ENCODE data around the gene EMC6.

Gene EMC6

GRCh38 chr17:3656755-3657587 is 11.6 kb upstream of the EMC6 start:
- DNase-seq: no peak

DNA sequence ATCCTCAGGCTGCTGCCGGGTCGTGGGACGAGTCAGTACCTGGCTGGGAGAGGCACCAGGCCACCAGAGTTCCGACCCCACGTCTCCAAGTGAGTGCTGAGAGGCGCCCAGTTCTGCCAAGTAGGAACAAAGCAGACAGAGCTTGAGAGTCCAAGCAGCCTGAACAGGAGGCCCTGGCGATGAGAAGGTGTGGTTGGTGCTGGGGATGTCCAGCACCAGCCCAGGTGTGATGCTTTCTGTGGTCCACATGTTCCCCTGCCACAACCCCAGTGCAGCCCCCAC is 11.1 kb upstream of the EMC6 start:
- no peak for DNase-seq

- DNase-seq: no peak
Measured at GRCh38 chr17:3657874-3658783, 10.5 kb upstream of the EMC6 start.

DNA sequence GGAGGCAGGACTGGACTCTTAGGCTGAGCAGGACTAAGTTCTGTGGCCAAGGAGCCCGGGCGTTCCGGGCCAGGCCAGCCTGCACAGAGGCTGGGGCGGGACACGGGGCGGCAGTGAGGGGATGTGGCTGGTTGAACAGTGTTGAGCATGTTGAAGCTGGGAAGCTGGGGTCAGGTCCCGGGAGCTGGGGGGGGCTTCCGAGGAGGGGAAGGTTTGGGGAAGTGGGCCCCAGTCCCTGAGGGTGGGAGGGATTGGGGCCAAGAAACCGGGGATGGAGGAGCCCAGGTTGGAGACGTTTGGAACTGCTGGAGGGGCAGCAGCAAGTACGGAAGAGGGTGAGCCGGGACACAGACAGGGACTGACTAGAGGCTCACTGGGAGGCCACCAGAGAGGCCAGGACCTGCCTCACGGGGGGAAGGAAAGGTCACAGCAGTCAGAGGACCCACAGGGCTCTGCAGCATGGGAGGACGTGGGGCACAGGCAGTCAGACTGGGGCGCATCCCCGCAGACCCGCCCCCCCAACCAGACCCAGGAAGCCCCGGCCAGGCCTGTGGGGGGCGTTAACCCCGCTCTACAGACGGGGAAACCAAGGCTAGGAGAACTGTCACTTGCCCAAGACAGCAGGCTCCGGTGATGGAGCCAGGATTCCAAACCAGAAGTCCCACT is 9.7 kb upstream of the EMC6 start:
- no peak for DNase-seq

- peak; percentile 70 for DNase-seq
Measured at GRCh38 chr17:3659541-3660111, 9.0 kb upstream of the EMC6 start.

DNA sequence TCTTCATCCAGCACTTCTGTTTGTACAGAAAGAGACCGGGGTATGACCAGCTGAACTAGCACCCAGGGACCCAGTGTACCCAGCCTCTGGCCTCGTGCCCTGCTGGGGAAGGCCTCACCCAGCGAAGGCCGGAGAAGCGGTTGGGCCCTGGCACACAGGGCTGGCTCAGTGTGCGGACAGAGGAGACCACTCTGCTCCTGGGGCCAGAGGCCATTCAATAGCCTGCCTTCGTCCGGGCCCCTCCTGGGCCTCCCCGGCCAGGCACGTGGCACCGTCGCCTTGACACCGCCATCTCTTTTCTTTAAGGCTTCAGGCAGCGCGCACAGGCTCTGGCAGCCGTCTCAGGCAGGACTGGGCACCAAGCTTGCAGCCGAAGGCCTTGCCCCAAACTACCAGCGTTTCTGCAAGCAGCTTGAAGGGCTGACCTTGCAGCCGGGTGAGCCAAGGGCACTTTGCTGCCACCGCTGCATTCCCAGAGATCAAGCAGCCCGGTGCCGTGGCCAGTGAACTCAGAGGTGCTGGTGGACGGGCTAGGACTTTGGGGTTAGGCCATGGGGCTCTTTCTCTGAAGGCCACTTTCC is 8.2 kb upstream of the EMC6 start:
- DNase-seq: no peak

DNA sequence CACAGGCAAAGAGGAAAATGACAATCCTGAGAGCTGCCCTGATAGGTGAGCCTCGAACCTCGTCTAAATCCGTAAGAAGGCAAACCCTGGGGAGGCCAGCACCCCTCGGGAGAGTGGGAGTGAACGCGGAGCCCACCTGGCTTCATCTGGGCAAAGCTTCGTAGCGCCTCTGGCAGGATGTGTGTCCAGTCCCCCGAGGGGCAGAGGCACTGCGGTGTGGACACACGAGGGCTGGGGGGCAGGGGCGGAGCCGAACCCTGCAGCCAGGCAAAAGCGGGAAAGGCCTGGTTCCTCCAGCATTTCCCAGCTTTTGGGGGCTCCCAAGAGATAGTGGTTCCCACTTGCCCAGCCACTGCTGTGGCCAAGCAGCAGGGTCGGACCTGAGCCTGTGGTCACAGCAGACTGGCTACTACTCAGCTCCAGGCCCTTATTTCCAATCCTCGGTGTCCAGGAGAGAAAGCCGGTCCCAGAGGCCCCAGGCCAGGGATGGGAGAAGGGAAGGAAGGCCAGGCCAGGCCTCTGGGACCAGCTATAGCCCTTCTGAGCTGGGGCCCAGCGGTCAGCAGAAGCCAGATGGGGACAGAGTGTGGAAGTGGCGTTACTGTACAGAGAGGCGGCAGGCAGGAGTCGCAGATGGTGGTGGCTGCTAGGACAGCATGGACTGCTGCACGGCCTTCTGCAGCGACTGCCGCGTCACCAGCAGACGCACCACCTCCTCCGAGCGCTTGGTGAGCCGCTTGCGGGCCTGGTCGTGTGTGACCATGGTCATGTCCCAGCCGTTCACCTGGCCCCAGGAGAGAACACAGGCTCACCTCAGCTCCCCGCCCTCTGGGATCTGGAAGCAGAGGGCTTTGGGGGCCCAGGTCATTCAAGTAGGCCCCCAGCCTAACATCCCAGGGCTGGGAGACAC is 5.3 kb upstream of the EMC6 start:
- DNase-seq: no peak

DNA sequence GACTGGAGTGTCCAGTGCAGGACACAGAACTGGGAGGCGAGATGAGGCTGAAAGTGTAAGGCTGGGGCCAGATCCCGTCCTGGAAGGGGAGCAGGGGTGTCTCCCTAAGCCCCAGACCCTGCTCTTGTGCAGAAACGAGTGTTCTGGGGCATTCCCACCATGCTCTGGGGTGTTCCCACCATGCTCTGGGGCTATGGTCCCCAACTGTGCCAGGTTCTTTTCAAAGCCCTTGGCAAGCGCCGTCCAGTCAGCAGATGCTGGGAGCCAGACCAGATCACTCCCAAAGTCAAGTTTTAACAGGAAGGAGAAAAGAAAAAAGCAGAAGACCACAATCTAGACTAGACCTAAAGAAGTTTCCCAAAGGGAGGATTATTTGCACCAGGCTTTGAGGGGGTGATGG is 2.8 kb upstream of the EMC6 start:
- no peak for DNase-seq

- DNase-seq: no peak
Measured at GRCh38 chr17:3666516-3666915, 2.1 kb upstream of the EMC6 start.

GRCh38 chr17:3667366-3668278 is 990 bp upstream of the EMC6 start:
- peak; percentile 88 for DNase-seq

GRCh38 chr17:3669085-3669347 is 404 bp downstream of the EMC6 start:
- no peak for DNase-seq

GRCh38 chr17:3669548-3669947 is 936 bp downstream of the EMC6 start:
- no peak for DNase-seq

DNA sequence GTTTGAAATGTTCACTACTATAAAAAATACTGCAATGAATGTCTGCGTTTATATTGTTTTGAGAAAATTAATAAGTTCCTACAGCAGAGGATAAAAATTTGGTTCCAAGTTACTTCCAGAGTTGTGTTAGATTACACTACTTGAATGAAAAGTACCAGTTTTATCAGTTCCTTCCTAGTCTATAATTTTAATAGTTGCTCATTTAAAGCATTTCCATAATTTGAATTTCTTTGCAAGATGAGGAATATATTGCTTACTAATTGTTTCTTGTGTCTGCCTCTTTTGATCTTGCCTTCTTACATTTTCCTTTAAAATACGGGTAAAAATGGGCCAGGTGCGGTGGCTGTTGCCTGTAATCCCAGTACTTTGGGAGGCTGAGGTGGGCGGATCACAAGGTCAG is 4.0 kb downstream of the EMC6 start:
- DNase-seq: no peak

DNA sequence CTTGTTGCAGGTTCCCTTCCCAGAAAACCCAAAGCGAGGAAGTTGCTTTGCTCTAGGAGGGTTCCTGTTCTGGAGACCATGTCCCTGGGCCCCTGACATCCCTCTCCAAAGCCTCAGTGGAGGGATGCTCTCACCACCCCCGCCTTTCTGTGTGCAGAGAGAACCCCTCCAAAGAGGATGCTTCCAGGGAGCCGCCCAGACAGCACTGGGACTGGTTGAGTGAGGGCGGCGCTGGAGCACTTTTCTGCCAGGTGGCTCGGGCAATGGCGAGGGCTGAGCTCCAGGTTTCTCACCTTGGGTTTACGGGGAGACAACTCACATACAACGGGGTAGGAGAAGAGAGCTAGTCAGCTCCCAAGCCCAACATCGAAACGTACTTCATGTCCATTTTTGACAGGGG is 7.3 kb downstream of the EMC6 start:
- DNase-seq: no peak

GRCh38 chr17:3678095-3678820 is 9.6 kb downstream of the EMC6 start:
- DNase-seq: no peak

DNA sequence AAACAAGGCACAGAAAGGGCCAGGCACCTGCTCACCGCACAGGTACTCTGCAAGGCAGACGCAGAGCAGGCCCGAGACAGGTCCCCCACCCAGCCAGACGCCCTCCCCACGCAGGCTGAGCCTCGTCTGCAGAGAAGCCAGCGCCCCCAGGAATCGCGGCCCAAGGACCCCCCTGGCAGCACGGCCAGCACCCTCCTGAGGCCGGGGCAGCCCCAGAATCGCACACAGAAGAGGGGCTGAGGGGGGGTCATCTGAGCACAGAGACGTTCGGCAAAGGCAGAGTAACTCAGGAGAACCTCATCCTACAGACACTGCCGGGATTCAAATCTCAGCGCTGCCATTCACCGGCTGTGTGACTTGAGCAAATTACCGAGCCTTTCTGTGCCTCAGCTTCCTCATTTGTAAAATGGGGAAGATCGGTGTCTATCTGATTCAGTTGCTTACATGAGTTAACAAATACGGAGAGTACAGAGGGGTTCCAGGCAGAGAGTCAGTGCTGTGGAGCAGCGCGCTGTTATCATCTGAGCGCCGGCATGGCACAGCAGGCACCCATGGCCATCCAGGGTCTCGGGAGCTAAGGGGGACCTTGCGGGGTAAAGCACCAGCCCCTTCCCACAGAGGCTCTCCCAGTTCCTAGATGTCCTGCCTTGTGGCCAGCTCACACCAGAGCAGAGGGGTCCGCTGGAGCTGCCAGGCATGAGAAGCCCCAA is 10.4 kb downstream of the EMC6 start:
- no peak for DNase-seq

- DNase-seq: no peak
Measured at GRCh38 chr17:3679531-3680126, 11.0 kb downstream of the EMC6 start.

DNA sequence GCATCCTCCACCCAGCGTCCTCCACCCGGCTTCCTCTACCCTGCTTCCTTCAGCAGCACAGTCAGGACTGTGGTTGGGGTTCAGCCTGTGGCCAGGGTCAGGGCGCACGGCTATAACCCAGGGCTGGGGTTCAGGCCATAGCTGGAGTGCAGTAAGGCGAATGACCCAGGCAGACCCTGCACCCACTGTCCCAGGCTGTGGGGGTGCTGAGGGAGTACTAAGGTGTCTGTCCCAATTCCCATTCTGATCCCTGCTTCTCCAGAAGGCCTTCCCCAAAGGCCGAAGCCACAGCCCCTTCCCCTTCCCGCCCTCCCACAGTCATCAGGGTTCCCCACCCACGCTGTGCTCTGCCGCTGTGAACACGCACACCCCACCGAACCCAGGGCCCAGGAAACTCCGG is 12.4 kb downstream of the EMC6 start:
- no peak for DNase-seq

- no peak for DNase-seq
Measured at GRCh38 chr17:3681565-3681964, 13.0 kb downstream of the EMC6 start.

Measured in NCI-H226 (cell line).